GM23338 (cell line): ENCODE results near the gene CCT6A. TPM values are rescaled to one million over a fixed set of nuclear protein-coding genes. Genes with fewer than 3 reads are reported as not detected.

ENCODE experiments used
- ATAC-seq: fragments of 200-7000 bp; cut with Tn5 transposase; 3 replicates; pipeline ENCODE4 v1.9.1; 2020
- DNase-seq: peaks from one replicate; pipeline ENCODE4 v3.0.0-alpha.2; 2015; ENCODE audit warnings: low spot score
- H2AFZ ChIP-seq: fragments of 200-600 bp; sonication (generic); 2 replicates; pipeline ENCODE4 v1.8.0; 2016; ENCODE audit warnings: antibody characterized with exemption, mild to moderate bottlenecking, moderate library complexity
- H3F3A ChIP-seq: fragments of 200-600 bp; sonication (generic); replicated peaks from 2 replicates; pipeline ENCODE4 v1.8.0; 2017; ENCODE audit warnings: antibody characterized with exemption, mixed run types, low read depth
- H3K27ac ChIP-seq: fragments of 200-600 bp; sonication (generic); 2 replicates; pipeline ENCODE4 v1.6.1; 2016; ENCODE audit warnings: low read depth
- H3K27me3 ChIP-seq: fragments of 200-600 bp; sonication (generic); 2 replicates; pipeline ENCODE4 v1.8.0; 2016; ENCODE audit warnings: mild to moderate bottlenecking, mixed run types, moderate library complexity; ENCODE audit not compliant: insufficient read depth
- H3K36me3 ChIP-seq: fragments of 200-600 bp; sonication (generic); 2 replicates; pipeline ENCODE4 v1.8.0; 2016; ENCODE audit warnings: mild to moderate bottlenecking; ENCODE audit not compliant: insufficient read depth
- H3K4me1 ChIP-seq: fragments of 200-600 bp; sonication (generic); 2 replicates; pipeline ENCODE4 v1.8.0; 2016; ENCODE audit warnings: mild to moderate bottlenecking, moderate library complexity; ENCODE audit not compliant: insufficient read depth
- H3K4me2 ChIP-seq: fragments of 200-600 bp; sonication (generic); 2 replicates; pipeline ENCODE4 v1.7.1; 2017; ENCODE audit warnings: mixed run types
- H3K4me3 ChIP-seq: fragments of 200-600 bp; sonication (generic); 2 replicates; pipeline ENCODE4 v1.6.1; 2016; ENCODE audit warnings: mixed run types
- H3K79me2 ChIP-seq: fragments of 200-600 bp; sonication (generic); replicated peaks from 2 replicates; pipeline ENCODE4 v1.8.0; 2017; ENCODE audit warnings: mild to moderate bottlenecking; ENCODE audit not compliant: insufficient read depth
- H3K9me2 ChIP-seq: fragments of 200-600 bp; sonication (generic); 2 replicates; pipeline ENCODE4 v1.8.0; 2017; ENCODE audit not compliant: insufficient read depth
- H4K20me1 ChIP-seq: fragments of 200-600 bp; sonication (generic); replicated peaks from 2 replicates; pipeline ENCODE4 v1.8.0; 2017; ENCODE audit warnings: mild to moderate bottlenecking; ENCODE audit not compliant: insufficient read depth
- H3K27ac Mint-ChIP-seq: 2 replicates; pipeline ENCODE4 v1.8.0; 2020; ENCODE audit warnings: inconsistent platforms, mild to moderate bottlenecking, moderate library complexity, mixed read lengths
- H3K27me3 Mint-ChIP-seq: 3 replicates; pipeline ENCODE4 v1.8.0; 2022; ENCODE audit warnings: low read depth, mild to moderate bottlenecking, moderate library complexity, mixed read lengths, inconsistent platforms; ENCODE audit not compliant: insufficient read depth, poor library complexity
- H3K36me3 Mint-ChIP-seq: 3 replicates; pipeline ENCODE4 v1.8.0; 2021; ENCODE audit warnings: low read depth, mild to moderate bottlenecking, inconsistent platforms, moderate library complexity, mixed read lengths
- H3K4me1 Mint-ChIP-seq: 3 replicates; pipeline ENCODE4 v1.8.0; 2020; ENCODE audit warnings: mild to moderate bottlenecking, inconsistent platforms, mixed read lengths
- H3K4me3 Mint-ChIP-seq: 3 replicates; pipeline ENCODE4 v1.8.0; 2021; ENCODE audit warnings: moderate library complexity, mild to moderate bottlenecking, inconsistent platforms, mixed read lengths
- H3K9me3 Mint-ChIP-seq: 3 replicates; pipeline ENCODE4 v1.8.0; 2020; ENCODE audit warnings: moderate library complexity, mild to moderate bottlenecking, inconsistent platforms, mixed read lengths
- CREB1 ChIP-seq: fragments of 250-450 bp; sonication (Bioruptor Pico); IDR thresholded peaks from 2 replicates; pipeline ENCODE4 v1.5.0; 2020; ENCODE audit warnings: low read depth, mild to moderate bottlenecking, moderate library complexity
- NANOG ChIP-seq: IDR thresholded peaks from 2 replicates; pipeline ENCODE4 v1.6.1; 2016; ENCODE audit warnings: antibody characterized with exemption, borderline replicate concordance
- STAT1 ChIP-seq: IDR thresholded peaks from one replicate; pipeline ENCODE4 v1.6.1; 2016; ENCODE audit warnings: antibody characterized with exemption; ENCODE audit not compliant: unreplicated experiment
- ZNF114 ChIP-seq: fragments of 250-450 bp; sonication (Bioruptor Pico); IDR thresholded peaks from 2 replicates; pipeline ENCODE4 v1.5.0; 2020; ENCODE audit warnings: mild to moderate bottlenecking, moderate library complexity
- polyA plus RNA-seq: library from polyadenylated mRNA; unstranded; fragments of >200 nt; fragmentation: Nextera tagmentation; extraction: Ambion mirVana; gene quantifications from 2 replicates; pipeline ENCODE4 v1.2.1, GENCODE V29; 2016
- total RNA-seq: library from RNA; depleted of rRNA; stranded (reverse); fragments of >200 nt; shearing (Covaris generic); gene quantifications from 2 replicates; pipeline ENCODE4 v1.2.3, GENCODE V29; 2014
- TF ChIP-seq, protein P1 (sequence below), 2 experiments: fragments of 200-600 bp in 1 of 2; sonication (generic) in 1 of 2; conservative IDR thresholded peaks; 2 replicates each; pipeline versions ENCODE4 v1.5.1 to v1.6.1; 2016 to 2017; ENCODE audit warnings: antibody characterized with exemption in 2 of 2, low read depth in 2 of 2, mild to moderate bottlenecking in 2 of 2, moderate library complexity in 1 of 2
- TF ChIP-seq, protein P2 (sequence below): IDR thresholded peaks from 2 replicates; pipeline ENCODE4 v1.6.1; 2016; ENCODE audit warnings: antibody characterized with exemption
- TF ChIP-seq, protein P3 (sequence below): IDR thresholded peaks from one replicate; pipeline ENCODE4 v1.6.1; 2018; ENCODE audit warnings: antibody characterized with exemption; ENCODE audit not compliant: unreplicated experiment

The CCT6A gene
- total and polyA plus RNA-seq, 2 experiments from 2014 or later = 266 to 505 TPM

DNA sequence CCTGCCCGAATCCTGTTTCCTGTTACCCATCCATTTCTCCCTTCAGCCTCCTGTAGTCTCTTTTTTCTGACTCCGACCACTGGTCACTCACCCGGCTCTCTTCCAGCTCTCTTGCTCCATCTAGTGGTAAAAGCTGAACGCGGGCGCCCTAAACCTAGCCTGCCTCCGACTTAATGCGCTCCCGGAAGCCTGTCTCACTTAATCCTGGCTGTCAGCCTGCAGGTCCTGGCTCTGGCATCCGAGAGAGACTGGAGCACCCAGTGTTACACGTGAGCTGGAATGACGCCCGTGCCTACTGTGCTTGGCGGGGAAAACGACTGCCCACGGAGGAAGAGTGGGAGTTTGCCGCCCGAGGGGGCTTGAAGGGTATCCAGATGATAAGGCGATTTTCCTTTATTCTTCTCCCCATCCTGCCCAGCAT lies 22.8 kb downstream of the CCT6A start:
- H4K20me1 ChIP-seq = no peaks in the 10 kb centered on the region
- H3F3A ChIP-seq = 0 out of 2 replicates have a peak, but pooled peaks cover 4% of the 10 kb centered on the region
- Mint-ChIP-seq H3K4me3 (no peak overlapping the region; the same call in 2 of the 3 replicates), H3K9me3 (peaks cover 3% of the 10 kb centered on the region; the same call in 1 of the 3 replicates), H3K27ac (peak overlapping the region; percentile 85; the same call in 1 of the 2 replicates), H3K36me3 (peaks cover 38% of the 10 kb centered on the region), H3K4me1 (peaks cover 2% of the 10 kb centered on the region), H3K27me3 (peaks cover 3% of the 10 kb centered on the region)
- H3K9me2 ChIP-seq = no peaks in the 10 kb centered on the region
- no peaks in the 10 kb centered on the region for H3K79me2 ChIP-seq
- no peak overlapping the region for H2AFZ ChIP-seq
- no peaks in the 10 kb centered on the region for H3K4me1 ChIP-seq
- DNase-seq (peak; percentile 92), ATAC-seq (peak; percentile 98)
- H3K36me3 ChIP-seq = peaks cover 15% of the 10 kb centered on the region; the same call in 1 of the 2 replicates
- TF ChIP-seq, protein P1, sequence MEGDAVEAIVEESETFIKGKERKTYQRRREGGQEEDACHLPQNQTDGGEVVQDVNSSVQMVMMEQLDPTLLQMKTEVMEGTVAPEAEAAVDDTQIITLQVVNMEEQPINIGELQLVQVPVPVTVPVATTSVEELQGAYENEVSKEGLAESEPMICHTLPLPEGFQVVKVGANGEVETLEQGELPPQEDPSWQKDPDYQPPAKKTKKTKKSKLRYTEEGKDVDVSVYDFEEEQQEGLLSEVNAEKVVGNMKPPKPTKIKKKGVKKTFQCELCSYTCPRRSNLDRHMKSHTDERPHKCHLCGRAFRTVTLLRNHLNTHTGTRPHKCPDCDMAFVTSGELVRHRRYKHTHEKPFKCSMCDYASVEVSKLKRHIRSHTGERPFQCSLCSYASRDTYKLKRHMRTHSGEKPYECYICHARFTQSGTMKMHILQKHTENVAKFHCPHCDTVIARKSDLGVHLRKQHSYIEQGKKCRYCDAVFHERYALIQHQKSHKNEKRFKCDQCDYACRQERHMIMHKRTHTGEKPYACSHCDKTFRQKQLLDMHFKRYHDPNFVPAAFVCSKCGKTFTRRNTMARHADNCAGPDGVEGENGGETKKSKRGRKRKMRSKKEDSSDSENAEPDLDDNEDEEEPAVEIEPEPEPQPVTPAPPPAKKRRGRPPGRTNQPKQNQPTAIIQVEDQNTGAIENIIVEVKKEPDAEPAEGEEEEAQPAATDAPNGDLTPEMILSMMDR (conservative IDR thresholded peaks at IDR 0.05; ENCODE audit: low read depth in 2 of 2) = peak; percentile 78 to 84
- no peak for TF ChIP-seq ZNF114 (CRISPR knock-in tag)
- no peak overlapping the region for H3K27ac ChIP-seq
- no peak overlapping the region for H3K4me3 ChIP-seq
- H3K4me2 ChIP-seq = no peak overlapping the region
- H3K27me3 ChIP-seq = no peaks in the 10 kb centered on the region

DNA sequence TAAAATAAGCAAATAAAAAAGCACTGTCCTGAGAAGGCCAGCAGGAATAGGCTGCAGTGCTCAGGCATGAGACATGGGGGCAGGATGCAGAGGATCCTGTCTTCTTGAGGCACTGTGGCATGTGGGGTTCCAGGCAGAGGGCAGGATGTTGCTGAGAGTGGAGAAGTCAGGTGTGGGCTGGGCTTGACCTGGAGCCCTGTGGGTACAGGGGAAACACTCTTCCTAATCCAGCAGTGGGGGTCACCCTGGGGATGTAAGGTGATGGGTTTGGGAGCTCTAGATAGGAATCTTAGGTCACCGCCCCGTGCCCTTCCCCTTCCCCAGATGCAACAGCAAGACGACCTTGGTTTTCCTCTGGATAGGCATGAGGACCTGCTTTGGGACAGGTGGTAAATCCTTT lies 26.1 kb downstream of the CCT6A start:
- Histone ChIP-seq H3K27ac (no peak overlapping the region), H3K4me2 (no peak overlapping the region), H2AFZ (no peak overlapping the region), H3K27me3 (no peaks in the 10 kb centered on the region), H3K4me3 (no peak overlapping the region), H4K20me1 (no peaks in the 10 kb centered on the region), H3K36me3 (no peaks in the 10 kb centered on the region; the same call in 1 of the 2 replicates), H3K79me2 (no peaks in the 10 kb centered on the region), H3K9me2 (no peaks in the 10 kb centered on the region), H3K4me1 (no peaks in the 10 kb centered on the region), H3F3A (0 out of 2 replicates have a peak, but pooled peaks cover 4% of the 10 kb centered on the region)
- peaks cover 11% of the 10 kb centered on the region for H3K27me3 Mint-ChIP-seq
- no peak for DNase-seq
- H3K9me3 Mint-ChIP-seq = peaks cover 3% of the 10 kb centered on the region; the same call in 1 of the 3 replicates
- TF ChIP-seq STAT1 = no peak
- TF ChIP-seq, protein P2, sequence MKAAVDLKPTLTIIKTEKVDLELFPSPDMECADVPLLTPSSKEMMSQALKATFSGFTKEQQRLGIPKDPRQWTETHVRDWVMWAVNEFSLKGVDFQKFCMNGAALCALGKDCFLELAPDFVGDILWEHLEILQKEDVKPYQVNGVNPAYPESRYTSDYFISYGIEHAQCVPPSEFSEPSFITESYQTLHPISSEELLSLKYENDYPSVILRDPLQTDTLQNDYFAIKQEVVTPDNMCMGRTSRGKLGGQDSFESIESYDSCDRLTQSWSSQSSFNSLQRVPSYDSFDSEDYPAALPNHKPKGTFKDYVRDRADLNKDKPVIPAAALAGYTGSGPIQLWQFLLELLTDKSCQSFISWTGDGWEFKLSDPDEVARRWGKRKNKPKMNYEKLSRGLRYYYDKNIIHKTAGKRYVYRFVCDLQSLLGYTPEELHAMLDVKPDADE = no peak
- TF ChIP-seq NANOG = no peak
- H3K4me3 Mint-ChIP-seq = no peak overlapping the region
- no peak overlapping the region for H3K27ac Mint-ChIP-seq
- H3K4me1 Mint-ChIP-seq = peaks cover 2% of the 10 kb centered on the region
- peaks cover 28% of the 10 kb centered on the region for H3K36me3 Mint-ChIP-seq
- ATAC-seq = no peak

DNA sequence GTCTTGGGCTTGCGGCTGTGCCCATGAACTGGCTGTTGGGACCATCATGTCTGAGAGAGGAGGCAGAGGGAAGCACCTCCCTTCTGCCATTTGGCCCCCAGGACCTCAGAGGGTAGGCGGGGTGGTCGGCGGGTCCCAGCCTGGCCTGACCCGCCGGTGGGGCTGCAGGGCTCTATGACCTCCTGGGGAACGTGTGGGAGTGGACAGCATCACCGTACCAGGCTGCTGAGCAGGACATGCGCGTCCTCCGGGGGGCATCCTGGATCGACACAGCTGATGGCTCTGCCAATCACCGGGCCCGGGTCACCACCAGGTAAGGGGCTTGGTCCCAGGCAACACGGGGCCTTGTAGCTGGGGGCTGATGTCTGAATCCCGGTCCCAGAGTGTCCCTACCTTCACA lies 26.6 kb downstream of the CCT6A start:
- no peaks in the 10 kb centered on the region for H3K4me1 ChIP-seq
- no peak for ATAC-seq
- no peak for TF ChIP-seq STAT1
- TF ChIP-seq CREB1 = no peak
- no peak for TF ChIP-seq ZNF114 (CRISPR knock-in tag)
- TF ChIP-seq, protein P3, sequence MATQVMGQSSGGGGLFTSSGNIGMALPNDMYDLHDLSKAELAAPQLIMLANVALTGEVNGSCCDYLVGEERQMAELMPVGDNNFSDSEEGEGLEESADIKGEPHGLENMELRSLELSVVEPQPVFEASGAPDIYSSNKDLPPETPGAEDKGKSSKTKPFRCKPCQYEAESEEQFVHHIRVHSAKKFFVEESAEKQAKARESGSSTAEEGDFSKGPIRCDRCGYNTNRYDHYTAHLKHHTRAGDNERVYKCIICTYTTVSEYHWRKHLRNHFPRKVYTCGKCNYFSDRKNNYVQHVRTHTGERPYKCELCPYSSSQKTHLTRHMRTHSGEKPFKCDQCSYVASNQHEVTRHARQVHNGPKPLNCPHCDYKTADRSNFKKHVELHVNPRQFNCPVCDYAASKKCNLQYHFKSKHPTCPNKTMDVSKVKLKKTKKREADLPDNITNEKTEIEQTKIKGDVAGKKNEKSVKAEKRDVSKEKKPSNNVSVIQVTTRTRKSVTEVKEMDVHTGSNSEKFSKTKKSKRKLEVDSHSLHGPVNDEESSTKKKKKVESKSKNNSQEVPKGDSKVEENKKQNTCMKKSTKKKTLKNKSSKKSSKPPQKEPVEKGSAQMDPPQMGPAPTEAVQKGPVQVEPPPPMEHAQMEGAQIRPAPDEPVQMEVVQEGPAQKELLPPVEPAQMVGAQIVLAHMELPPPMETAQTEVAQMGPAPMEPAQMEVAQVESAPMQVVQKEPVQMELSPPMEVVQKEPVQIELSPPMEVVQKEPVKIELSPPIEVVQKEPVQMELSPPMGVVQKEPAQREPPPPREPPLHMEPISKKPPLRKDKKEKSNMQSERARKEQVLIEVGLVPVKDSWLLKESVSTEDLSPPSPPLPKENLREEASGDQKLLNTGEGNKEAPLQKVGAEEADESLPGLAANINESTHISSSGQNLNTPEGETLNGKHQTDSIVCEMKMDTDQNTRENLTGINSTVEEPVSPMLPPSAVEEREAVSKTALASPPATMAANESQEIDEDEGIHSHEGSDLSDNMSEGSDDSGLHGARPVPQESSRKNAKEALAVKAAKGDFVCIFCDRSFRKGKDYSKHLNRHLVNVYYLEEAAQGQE = no peak
- H3K27ac Mint-ChIP-seq = no peak overlapping the region
- no peaks in the 10 kb centered on the region for H4K20me1 ChIP-seq
- H3K4me1 Mint-ChIP-seq = peaks cover 2% of the 10 kb centered on the region; the same call in 2 of the 3 replicates
- no peaks in the 10 kb centered on the region; the same call in 1 of the 2 replicates for H3K36me3 ChIP-seq
- 0 out of 2 replicates have a peak, but pooled peaks cover 1% of the 10 kb centered on the region for H3F3A ChIP-seq
- H3K9me3 Mint-ChIP-seq = no peaks in the 10 kb centered on the region; the same call in 2 of the 3 replicates
- H3K27me3 Mint-ChIP-seq = peaks cover 11% of the 10 kb centered on the region
- no peak overlapping the region for H3K4me3 Mint-ChIP-seq
- H3K36me3 Mint-ChIP-seq = peaks cover 23% of the 10 kb centered on the region
- H2AFZ ChIP-seq = no peak overlapping the region
- H3K27ac ChIP-seq = no peak overlapping the region
- no peaks in the 10 kb centered on the region for H3K27me3 ChIP-seq
- no peaks in the 10 kb centered on the region for H3K9me2 ChIP-seq
- DNase-seq = no peak
- no peak overlapping the region for H3K4me2 ChIP-seq
- no peak overlapping the region for H3K4me3 ChIP-seq
- no peaks in the 10 kb centered on the region for H3K79me2 ChIP-seq
